HG02798 (cell line): Measurements from ENCODE around the gene GGA1.
"Not testable (repeated sequence)": the region's sequence is repeated elsewhere in the genome, so short reads cannot be mapped to it uniquely, and the experiment has no call there.

Experiments used
- ATAC-seq: cut with Tn5 transposase; IDR thresholded peaks from one replicate; pipeline ENCODE4 v1.9.1; 2021; ENCODE audit warnings: mild to moderate bottlenecking; ENCODE audit not compliant: unreplicated experiment, poor library complexity

The GGA1 gene

GRCh38 chr22:37607010-37607934 lies 1.4 kb upstream of the GGA1 start:
- ATAC-seq, result peak; percentile 27

DNA sequence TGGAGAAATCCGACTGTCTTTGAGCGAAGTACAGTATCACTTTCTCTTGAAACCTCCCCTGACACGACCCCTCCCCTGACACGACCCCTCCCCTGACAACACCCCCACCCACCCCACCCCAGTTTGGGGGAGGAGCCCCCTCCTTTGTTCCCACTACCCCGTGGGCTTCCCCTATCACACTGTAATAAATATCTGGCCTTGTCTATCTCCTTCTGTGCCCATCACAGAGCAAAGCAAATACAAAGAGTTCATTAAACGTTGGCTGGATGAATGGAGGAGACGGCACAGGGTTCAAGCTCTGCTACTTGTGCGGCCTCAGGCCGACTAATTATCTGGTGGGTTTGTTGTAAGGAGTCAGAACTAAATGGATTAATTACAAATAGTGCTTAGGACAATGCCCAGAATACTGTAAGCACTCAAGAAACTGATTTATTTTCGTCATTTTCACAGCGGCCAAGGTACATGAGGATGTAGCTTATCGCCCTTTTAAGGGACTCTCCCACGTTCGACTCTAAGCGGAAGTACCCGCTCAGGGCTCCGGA lies 628 bp upstream of the GGA1 start:
- no peak for ATAC-seq

DNA sequence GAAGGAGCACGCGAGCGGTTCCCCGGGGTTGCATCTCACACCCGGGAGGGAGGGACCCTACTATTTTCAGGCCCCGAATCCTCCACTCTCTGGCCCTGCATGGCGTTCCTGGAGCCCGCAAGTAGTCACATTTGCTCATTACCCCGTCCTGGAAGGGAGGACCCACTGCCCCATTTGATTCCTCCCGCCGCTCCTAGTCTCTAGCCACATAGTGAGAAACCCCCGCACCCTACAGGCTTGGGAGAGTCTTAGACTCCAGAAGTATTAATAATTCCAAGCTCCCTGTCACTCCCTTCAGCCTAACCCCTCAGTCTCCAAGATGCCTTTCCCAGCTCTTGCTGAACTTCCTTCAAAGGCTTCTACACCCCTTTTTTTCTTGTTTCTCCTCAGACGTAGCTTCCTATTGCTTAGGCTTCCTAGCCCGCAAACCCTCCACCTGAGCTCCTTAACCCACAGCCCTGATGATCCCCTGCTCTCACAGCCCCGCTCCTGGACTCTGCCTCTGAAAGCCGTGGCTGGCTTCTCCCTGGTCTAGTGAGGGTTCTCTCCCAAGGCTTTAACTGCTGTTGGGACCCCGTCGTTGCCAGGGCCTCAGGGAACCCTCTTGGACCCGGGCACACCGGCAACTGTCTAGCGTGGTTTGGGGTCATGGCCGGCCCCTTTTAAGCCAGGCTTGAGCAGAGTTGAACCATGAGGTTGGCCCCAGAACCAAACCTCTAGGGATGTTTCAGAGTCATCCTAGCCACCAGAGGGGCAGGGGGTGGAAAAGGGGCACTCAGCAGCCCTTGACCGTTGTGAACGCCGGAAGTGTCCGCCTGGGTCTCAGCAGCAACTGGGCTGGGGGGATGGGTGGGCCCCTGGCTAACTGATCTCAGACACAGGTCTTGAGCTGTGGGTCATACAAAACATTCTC lies 862 bp downstream of the GGA1 start:
- no peak for ATAC-seq

- not testable (repeated sequence) for ATAC-seq
These were observed 1.5 kb downstream of the GGA1 start for GRCh38 chr22:37610153-37610475.

GRCh38 chr22:37610480-37611129 lies 2.0 kb downstream of the GGA1 start:
- ATAC-seq, result no peak

- no peak for ATAC-seq
These were observed 2.6 kb downstream of the GGA1 start for GRCh38 chr22:37611207-37611606.

- no peak for ATAC-seq
These were observed 7.8 kb downstream of the GGA1 start for GRCh38 chr22:37616201-37617083.

- ATAC-seq, result no peak
These were observed 8.8 kb downstream of the GGA1 start for GRCh38 chr22:37617431-37617830.

DNA sequence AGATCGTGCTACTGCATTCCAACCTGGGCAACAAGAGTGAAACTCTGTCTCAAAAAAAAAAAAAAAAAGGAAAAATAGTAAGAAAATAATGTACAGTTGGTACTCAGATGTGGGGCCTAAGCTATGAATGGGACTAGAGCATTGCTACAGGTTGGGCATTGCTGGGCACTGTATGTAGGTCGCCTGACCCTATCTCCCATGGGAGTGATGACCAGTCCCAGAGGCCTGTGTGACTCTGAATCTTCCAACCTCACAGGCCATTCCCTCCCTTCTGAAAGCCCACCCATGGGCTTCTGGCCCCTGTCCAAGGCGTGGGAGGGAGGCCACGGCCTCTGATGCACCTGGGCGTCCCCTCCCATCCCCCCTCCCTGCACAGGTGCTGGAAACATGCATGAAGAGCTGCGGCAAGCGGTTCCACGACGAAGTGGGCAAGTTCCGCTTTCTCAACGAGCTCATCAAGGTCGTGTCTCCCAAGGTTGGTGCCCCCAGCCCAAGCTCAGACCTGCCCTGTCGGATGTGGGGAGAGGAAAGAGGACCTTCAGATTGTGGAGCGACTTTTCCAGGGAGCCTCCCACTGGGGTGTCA lies 9.5 kb downstream of the GGA1 start:
- no peak for ATAC-seq

DNA sequence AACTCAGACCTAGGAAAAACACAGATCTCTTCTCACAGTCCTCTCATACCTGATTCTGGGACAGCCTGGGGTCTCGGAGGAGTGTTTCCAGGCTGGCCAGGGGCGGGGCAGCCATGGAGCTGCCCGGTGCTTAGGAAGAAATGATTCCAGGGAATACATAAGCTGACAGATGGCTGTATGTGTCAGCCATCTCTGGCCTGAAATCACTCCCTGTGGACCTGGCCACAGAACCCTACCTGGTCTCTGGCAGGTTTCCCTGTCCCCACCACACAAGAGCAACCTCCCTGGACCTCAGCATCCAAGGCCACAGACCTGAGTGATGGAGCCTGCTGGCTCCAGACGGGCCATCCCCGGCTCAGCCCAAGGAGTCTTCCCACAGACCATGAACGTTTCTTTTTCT lies 10.0 kb downstream of the GGA1 start:
- no peak for ATAC-seq

GRCh38 chr22:37619991-37620390 lies 11.4 kb downstream of the GGA1 start:
- ATAC-seq, result no peak

DNA sequence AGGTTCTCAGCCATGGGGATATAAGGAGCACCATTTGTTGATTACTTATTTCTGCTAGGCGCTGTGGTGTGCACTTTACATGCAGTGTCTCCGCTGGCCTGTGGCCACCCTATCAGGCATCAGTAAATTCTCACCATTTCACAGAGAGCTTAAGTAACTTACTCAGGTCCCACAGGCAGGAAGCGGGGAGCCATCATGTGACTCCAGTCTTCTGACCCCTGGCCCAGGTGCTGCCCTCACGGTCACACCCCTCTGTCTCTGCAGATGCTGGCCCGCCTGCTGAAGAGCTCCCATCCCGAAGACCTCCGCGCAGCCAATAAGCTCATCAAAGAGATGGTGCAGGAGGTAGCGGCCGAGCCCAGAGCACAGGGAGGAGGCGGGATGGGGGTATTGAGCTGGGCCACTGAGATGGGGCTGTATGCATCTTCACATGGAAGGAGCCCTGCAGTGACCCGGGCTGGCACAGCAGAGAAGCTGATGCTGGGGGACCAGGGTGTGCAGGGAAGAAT lies 12.8 kb downstream of the GGA1 start:
- ATAC-seq, result no peak

GRCh38 chr22:37623075-37624016 lies 14.7 kb downstream of the GGA1 start:
- peak; percentile 50 for ATAC-seq

DNA sequence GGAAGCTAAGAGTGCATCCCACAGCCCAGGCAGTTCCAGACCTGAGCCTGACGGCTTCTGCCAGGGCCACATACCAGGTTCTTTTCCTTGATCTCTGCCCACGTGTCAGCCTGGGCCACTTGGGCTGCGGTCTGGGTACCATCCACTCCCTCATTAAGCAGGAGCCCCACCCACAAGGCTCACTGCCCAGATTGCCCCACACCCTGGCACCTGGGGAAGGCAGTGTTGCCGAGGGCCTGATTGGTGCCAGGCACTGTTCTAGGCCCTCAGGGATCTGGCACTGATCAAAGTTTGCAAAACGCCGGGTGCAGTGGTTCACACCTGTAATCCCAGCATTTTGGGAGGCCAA lies 15.4 kb downstream of the GGA1 start:
- ATAC-seq, result no peak

GRCh38 chr22:37624876-37625275 lies 16.2 kb downstream of the GGA1 start:
- no peak for ATAC-seq

- no peak for ATAC-seq
These were observed 17.1 kb downstream of the GGA1 start for GRCh38 chr22:37625737-37626136.

DNA sequence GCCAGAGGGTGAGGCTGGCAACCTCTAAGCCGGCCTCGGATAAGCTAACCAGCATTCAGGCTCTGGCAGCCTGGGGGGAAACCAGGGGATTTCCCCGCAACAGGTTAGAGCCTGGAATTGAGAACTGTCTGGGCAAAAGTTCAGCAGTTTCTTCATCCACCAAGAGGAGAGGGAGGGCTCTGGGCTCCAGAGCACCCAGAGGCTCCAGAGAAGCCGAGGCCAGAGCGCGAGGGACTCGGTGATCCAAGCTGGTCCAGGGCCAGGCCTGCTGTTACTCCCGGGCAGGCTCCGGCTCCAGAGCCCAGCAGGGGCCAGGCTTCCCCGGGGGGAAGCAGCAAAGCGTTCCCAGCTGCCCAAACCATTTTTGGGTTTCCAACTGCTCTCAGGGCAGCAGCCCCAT lies 17.5 kb downstream of the GGA1 start:
- ATAC-seq, result no peak

DNA sequence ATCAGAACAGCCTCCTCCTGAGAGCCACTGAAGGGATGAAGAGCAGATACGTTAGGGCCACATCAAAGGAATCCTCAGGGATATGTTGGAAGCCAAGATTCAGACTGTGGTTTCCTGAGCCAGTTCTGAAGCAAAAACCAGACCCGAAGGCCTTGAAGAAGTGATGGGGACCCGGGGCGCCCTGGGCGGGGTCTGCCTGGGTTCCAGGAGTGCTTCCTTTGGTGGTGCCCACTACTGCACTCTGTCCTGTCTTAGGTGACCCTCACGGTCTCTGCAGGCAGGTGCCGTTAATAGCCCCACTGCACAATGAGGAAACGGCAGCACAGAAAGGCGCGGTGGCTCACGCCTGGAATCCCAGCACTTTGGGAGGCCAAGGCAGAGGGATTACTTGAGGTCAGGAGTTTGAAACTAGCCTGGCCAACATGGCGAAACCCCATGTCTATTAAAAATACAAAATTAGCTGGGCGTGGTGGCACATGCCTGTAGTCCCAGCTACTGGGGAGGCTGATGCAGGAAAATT lies 18.0 kb downstream of the GGA1 start:
- ATAC-seq, result no peak
